ENCODE results near the gene SLC25A34. TPM values are rescaled to one million over a fixed set of nuclear protein-coding genes. Genes with fewer than 3 reads are reported as not detected.

SLC25A34 gene
- total RNA-seq, 2 experiments from 2014 or later, result 1.6 TPM

DNA sequence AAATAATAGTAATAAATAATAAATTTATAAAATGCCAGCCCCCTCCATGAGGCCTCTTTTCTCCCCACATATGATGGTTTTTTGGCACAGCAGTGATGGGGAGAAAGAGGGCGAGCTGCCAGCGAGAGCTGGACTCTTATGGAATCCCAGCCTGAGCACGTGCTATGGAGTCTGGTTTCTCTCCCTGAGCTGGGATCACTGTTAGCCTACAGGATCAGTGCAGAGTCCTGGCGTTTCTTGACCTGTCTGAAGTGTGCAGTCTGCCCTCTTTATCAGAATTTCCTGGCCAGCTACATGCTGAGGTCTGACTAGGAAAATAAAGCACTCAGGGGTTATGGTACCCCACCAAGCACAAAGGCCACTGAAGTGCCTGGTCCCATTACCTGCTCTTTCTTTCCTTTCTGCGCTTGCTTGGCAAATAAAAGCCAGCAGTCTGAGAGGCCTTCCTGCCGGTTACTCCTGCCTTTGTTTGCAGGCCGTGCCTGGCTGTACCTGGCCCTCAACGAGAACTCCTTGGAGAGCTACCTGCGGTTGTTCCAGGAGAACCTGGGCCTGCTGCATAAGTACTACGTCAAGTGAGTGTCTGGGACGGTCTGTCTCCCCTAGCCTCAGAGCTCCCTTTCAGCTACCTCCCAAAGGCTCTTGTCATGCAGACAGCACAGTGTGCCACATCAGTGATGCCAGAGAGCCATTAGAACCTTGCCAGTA, 18.5 kb upstream of the SLC25A34 start:
- Mint-ChIP-seq H3K4me1 (ENCODE audit: low read depth) (peaks cover 2% of the 10 kb centered on the region), H3K27ac (no peak overlapping the region), H3K9me3 (ENCODE audit: insufficient read depth) (no peaks in the 10 kb centered on the region), H3K36me3 (ENCODE audit: low read depth) (peaks cover 18% of the 10 kb centered on the region), H3K27me3 (ENCODE audit: low read depth) (no peaks in the 10 kb centered on the region), H3K4me3 (no peak overlapping the region)
- POLR2A ChIA-PET, result no interaction called here
- ATAC-seq (no peak), DNase-seq (no peak)
- CTCF ChIA-PET, result interaction anchor here (1.4 kb wide), 1 partner anchor 394 kb away, joined by 3 read pairs; no protein-coding TSS in a partner anchor

DNA sequence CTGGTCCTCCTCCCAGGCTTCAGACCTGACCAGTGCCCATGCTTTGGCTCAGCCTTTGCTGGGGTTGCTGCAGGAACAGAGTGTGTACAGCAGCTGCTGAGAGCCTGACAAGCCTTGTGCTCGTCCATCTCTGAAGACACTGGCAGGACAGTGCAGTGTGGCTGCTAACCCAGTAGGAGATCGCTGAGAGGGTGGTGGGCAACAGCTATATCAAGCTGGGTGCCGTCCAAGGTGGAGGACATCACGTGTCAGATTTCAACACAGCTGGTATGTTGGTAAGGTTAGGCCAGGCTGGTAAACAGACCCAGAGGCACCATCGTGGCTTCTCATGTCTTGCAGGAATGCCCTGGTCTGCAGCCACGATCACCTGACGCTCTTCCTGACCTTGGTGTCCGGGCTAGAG, 17.9 kb upstream of the SLC25A34 start:
- Mint-ChIP-seq H3K27me3 (ENCODE audit: low read depth) (no peaks in the 10 kb centered on the region), H3K36me3 (ENCODE audit: low read depth) (peaks cover 21% of the 10 kb centered on the region), H3K27ac (no peak overlapping the region), H3K9me3 (ENCODE audit: insufficient read depth) (no peaks in the 10 kb centered on the region), H3K4me1 (ENCODE audit: low read depth) (peaks cover 2% of the 10 kb centered on the region), H3K4me3 (no peak overlapping the region)
- ChIA-PET CTCF (no interaction called here), POLR2A (interaction anchor here (1.1 kb wide), 1 partner anchor 16 kb away, joined by 3 read pairs; no protein-coding TSS in a partner anchor)
- ATAC-seq (no peak), DNase-seq (no peak)

DNA sequence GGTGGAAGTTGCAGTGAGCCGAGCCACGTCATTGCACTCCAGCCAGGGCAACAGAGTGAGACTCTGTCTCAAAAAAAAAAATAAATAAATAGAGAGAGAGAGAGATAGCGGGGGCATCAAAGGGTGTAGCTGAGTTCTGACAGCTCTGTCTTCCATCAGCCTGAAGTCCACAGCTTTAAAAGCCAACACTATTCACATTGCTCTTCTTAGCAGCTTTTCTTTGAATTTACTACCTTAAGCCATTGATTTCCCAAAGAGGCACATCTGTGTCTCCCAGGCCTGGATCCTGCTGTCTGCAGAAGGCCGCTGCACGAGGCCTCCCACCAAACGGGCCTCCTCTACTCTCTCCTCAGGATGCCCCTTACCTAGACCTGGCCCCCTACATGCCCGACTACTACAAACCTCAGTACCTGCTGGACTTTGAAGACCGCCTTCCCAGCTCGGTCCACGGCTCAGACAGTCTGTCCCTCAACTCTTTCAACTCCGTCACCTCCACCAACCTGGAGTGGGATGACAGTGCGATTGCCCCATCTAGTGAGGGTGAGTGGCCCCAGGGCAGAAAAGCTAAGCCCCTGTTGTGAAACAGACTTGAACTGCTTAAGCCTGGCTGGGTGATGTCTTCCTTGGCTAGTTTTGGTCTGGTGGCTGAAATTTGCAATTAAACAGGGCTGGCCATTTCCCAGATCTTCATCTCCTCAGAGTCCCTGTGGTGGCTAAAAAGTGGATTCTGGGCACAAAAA, 16.5 kb upstream of the SLC25A34 start:
- no peak overlapping the region for H3K27ac Mint-ChIP-seq
- CTCF ChIA-PET, result interaction anchor here (0.9 to 1.3 kb wide), 2 partner anchors 124 to 126 kb away, joined by 3 read pairs; no protein-coding TSS in a partner anchor
- peaks cover 21% of the 10 kb centered on the region for H3K36me3 Mint-ChIP-seq (ENCODE audit: low read depth)
- no peaks in the 10 kb centered on the region for H3K4me1 Mint-ChIP-seq (ENCODE audit: low read depth)
- no peak overlapping the region for H3K4me3 Mint-ChIP-seq
- POLR2A ChIA-PET, result interaction anchor here (1.1 kb wide), 1 partner anchor 17 kb away, joined by 3 read pairs; no protein-coding TSS in a partner anchor
- DNase-seq (no peak), ATAC-seq (no peak)
- H3K27me3 Mint-ChIP-seq (ENCODE audit: low read depth), result no peaks in the 10 kb centered on the region
- H3K9me3 Mint-ChIP-seq (ENCODE audit: insufficient read depth), result no peaks in the 10 kb centered on the region

DNA sequence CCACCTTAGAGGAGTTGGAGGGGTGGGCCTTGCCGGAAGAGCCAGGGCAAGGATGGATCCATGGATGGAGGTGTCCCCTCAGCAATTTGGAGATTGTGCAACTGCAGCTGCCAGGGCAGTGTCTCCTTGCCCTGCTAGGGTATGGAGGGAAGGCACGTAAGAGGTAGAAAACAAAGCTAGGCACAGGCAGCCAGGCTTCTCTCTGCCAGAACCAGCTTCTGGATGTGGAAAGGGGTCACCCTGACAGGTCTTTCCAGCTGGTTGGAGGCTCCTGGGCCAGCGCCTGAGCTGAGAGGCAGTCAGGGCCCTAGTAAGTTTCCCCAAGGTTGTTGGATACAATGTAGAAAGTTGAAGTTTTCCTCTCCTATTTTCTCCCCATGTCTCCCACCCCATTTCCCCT, 15.2 kb upstream of the SLC25A34 start:
- no peaks in the 10 kb centered on the region for H3K4me1 Mint-ChIP-seq (ENCODE audit: low read depth)
- no peaks in the 10 kb centered on the region for H3K27me3 Mint-ChIP-seq (ENCODE audit: low read depth)
- peaks cover 20% of the 10 kb centered on the region for H3K36me3 Mint-ChIP-seq (ENCODE audit: low read depth)
- no peak for DNase-seq
- H3K27ac Mint-ChIP-seq, result no peak overlapping the region
- CTCF ChIA-PET, result interaction anchor here (1.3 kb wide), 1 partner anchor 125 kb away, joined by 3 read pairs; no protein-coding TSS in a partner anchor
- POLR2A ChIA-PET, result no interaction called here
- no peak overlapping the region for H3K4me3 Mint-ChIP-seq
- no peaks in the 10 kb centered on the region for H3K9me3 Mint-ChIP-seq (ENCODE audit: insufficient read depth)
- no peak for ATAC-seq

DNA sequence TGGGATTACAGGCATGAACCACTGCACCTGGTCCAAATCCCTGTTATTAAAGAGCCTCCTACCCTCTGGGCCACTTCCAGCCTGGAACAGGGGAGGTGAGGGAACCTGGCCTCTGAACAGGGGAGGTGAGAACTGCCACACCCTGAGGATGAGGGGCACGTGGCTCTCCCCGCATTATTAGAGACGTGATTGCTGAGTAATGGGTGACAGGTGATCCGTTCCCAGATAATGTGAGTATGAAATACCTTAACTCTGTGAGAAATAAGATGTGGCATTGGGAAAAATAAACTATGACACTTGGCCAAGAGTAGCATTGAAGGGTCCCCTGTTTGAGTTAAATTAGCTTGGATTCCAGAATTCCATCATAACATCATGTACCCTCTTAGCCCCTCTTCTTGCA, 13.6 kb upstream of the SLC25A34 start:
- H3K27me3 Mint-ChIP-seq (ENCODE audit: low read depth), result no peaks in the 10 kb centered on the region
- CTCF ChIA-PET, result no interaction called here
- no peaks in the 10 kb centered on the region for H3K9me3 Mint-ChIP-seq (ENCODE audit: insufficient read depth)
- H3K27ac Mint-ChIP-seq, result no peak overlapping the region
- H3K36me3 Mint-ChIP-seq (ENCODE audit: low read depth), result peaks cover 18% of the 10 kb centered on the region
- DNase-seq, result no peak
- no peak for ATAC-seq
- H3K4me1 Mint-ChIP-seq (ENCODE audit: low read depth), result no peaks in the 10 kb centered on the region
- POLR2A ChIA-PET, result interaction anchor here (0.6 kb wide), 1 partner anchor 312 kb away, joined by 5 read pairs; no protein-coding TSS in a partner anchor
- H3K4me3 Mint-ChIP-seq, result no peak overlapping the region

DNA sequence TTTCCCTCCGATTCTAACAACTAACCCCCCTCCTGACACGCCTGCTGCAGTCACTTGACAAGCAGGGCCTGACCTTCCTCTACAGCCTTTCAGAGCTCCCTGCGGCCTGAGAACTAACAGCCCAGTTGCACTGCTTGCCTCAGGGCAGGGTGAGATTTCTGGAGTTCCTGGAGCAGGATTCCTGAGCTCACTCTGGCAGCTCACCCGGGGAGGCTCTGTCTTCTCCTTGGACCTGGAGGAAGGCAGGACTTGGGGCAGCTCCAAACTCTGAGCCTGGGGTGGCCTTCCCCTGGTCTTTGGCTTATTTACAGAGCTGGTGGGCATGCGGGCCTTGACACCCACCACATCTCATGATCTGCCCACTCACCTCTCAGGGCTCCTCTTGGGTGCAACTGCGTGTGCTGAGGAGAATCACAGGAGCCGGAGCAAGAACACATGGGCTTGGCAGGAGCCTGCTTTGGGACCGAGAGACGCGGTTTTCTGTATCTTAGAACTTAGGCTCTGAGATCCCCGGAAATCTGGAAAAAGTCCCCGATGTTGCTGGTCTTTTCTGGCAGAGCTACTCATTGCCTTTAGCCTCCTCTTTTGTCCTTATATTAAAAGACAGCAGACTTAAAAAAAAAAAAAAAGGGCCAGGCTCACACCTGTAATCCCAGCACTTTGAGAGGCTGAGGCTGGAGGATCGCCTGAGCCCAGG, 13.1 kb upstream of the SLC25A34 start:
- Mint-ChIP-seq H3K4me3 (no peak overlapping the region), H3K36me3 (ENCODE audit: low read depth) (peaks cover 21% of the 10 kb centered on the region)

DNA sequence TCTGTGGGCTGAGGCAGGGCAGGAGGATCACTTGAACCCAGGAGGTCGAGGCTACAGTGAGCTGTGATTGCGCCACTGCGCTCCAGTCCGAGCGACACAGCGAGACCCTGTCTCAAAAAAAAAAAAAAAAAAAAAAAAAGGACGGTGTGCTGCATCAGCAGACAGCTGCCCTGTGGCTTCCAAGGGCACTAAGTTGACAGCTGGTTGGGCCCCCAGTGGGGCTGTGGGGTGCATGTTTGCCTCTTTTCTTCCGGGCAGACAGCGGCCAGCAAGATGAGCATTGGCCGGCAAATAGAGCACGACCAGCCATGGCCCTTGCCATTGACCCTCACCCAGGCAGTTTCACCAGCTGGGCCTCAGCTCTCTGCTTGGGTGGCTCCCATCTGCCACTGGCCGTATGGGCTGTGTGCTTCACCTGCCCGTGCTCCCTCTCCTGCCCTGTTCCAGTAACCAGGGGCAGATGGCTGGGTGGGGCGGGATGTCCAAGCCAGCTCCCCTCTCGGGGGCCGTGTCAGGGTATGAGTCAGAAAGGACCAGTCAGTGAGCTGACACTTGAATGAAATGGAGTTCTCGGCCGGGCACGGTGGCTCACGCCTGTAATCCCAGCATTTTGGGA, 12.3 kb upstream of the SLC25A34 start:
- no peak overlapping the region for H3K27ac Mint-ChIP-seq
- peaks cover 15% of the 10 kb centered on the region for H3K36me3 Mint-ChIP-seq (ENCODE audit: low read depth)
- CTCF ChIA-PET, result no interaction called here
- no peak for ATAC-seq
- no peak overlapping the region for H3K4me3 Mint-ChIP-seq
- H3K9me3 Mint-ChIP-seq (ENCODE audit: insufficient read depth), result no peaks in the 10 kb centered on the region
- POLR2A ChIA-PET, result no interaction called here
- no peaks in the 10 kb centered on the region for H3K4me1 Mint-ChIP-seq (ENCODE audit: low read depth)
- H3K27me3 Mint-ChIP-seq (ENCODE audit: low read depth), result no peaks in the 10 kb centered on the region
- no peak for DNase-seq

More for the DNA sequence above, 13.1 kb upstream of the SLC25A34 start:
- DNase-seq (no peak), ATAC-seq (no peak)
- Mint-ChIP-seq H3K27me3 (ENCODE audit: low read depth) (no peaks in the 10 kb centered on the region), H3K27ac (no peak overlapping the region), H3K9me3 (ENCODE audit: insufficient read depth) (no peaks in the 10 kb centered on the region), H3K4me1 (ENCODE audit: low read depth) (no peaks in the 10 kb centered on the region)
- POLR2A ChIA-PET, result interaction anchor here (0.6 kb wide), 1 partner anchor 313 kb away, joined by 5 read pairs; no protein-coding TSS in a partner anchor
- CTCF ChIA-PET, result no interaction called here

DNA sequence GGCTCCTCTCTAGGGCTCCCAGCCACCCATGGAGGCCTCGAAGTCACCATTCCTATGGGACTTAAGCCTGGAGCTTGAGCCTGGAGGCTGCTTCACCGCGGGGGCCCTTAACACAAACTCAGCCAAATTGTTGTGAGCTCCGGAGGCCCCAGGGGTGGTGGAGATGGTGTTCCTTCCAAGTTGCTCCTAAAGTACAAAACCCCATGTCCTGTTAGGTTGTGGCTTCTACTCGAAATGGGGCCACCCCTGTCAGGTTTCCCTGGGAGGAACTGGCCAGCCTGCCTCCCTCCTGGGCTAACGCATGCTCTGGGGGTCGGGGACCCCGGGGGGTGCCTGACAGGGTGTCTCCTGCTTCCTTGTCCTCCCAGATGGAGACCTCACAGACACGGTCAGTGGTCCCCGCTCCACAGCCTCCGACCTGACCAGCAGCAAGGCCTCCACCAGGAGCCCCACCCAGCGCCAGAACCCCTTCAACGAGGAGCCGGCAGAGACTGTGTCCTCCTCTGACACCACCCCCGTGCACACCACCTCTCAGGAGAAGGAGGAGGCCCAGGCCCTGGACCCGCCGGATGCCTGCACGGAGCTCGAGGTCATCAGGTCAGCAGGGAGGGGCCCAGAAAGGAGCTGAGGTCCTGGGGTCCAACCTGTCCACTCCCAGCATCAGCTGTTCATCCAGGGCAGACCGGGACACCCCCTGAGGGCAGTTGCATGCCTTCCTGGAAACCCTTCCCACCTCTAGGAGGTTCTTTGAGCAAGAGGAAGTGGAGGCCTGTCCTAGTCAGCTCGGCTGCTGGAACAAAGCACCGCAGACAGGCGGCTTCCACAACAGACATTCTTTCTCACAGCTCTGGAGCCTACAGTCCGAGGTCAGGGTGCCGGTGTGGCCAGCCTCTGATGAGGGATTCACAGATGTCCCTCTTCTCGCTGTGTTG, 10.8 kb upstream of the SLC25A34 start:
- Mint-ChIP-seq H3K4me3 (no peak overlapping the region), H3K9me3 (ENCODE audit: insufficient read depth) (no peaks in the 10 kb centered on the region), H3K36me3 (ENCODE audit: low read depth) (peaks cover 17% of the 10 kb centered on the region), H3K27me3 (ENCODE audit: low read depth) (no peaks in the 10 kb centered on the region), H3K27ac (no peak overlapping the region), H3K4me1 (ENCODE audit: low read depth) (no peaks in the 10 kb centered on the region)
- ATAC-seq, result no peak
- DNase-seq, result no peak
- POLR2A ChIA-PET, result no interaction called here
- CTCF ChIA-PET, result no interaction called here

DNA sequence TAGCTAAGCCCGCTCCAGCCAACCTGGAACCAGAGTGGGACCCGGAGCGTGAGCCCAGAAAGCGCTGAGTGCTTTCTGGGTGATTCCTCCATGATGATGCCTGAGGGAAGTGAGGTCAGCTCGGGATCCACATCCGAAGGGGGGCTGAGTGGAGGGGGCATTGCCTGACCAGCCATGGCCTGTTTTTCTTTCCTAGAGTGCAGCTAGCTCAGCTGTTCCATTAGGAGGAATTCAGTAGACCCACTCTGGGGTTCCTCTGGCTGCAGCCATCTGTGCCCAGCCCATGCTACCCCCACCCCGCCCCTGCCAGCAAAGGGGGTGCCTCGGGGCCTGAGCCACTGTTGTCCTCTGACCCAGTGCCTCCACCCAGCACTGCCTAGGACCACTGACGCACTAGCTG, 9.6 kb upstream of the SLC25A34 start:
- Mint-ChIP-seq H3K36me3 (ENCODE audit: low read depth) (peaks cover 17% of the 10 kb centered on the region), H3K27ac (no peak overlapping the region), H3K4me3 (no peak overlapping the region), H3K4me1 (ENCODE audit: low read depth) (no peaks in the 10 kb centered on the region), H3K9me3 (ENCODE audit: insufficient read depth) (no peaks in the 10 kb centered on the region), H3K27me3 (ENCODE audit: low read depth) (no peaks in the 10 kb centered on the region)
- ATAC-seq, result no peak
- POLR2A ChIA-PET, result no interaction called here
- DNase-seq, result no peak
- CTCF ChIA-PET, result no interaction called here

DNA sequence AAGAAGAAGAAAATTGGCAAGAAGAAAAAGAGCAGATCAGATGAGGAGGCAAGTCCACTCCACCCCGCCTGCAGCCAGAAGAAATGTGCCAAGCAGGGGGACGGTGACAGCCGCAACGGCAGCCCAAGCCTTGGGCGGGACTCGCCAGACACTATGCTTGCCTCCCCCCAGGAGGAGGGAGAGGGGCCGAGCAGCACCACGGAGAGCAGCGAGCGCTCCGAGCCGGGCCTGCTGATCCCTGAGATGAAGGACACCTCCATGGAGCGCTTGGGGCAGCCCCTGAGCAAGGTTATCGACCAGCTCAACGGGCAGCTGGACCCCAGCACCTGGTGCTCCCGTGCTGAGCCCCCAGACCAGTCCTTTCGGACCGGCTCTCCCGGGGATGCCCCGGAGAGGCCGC, 9.0 kb upstream of the SLC25A34 start:
- H3K27ac Mint-ChIP-seq, result no peak overlapping the region
- ATAC-seq, result no peak
- POLR2A ChIA-PET, result no interaction called here
- H3K36me3 Mint-ChIP-seq (ENCODE audit: low read depth), result peaks cover 18% of the 10 kb centered on the region
- H3K27me3 Mint-ChIP-seq (ENCODE audit: low read depth), result no peaks in the 10 kb centered on the region
- no peak for DNase-seq
- CTCF ChIA-PET, result no interaction called here
- H3K9me3 Mint-ChIP-seq (ENCODE audit: insufficient read depth), result no peaks in the 10 kb centered on the region
- no peak overlapping the region for H3K4me3 Mint-ChIP-seq
- no peaks in the 10 kb centered on the region for H3K4me1 Mint-ChIP-seq (ENCODE audit: low read depth)

DNA sequence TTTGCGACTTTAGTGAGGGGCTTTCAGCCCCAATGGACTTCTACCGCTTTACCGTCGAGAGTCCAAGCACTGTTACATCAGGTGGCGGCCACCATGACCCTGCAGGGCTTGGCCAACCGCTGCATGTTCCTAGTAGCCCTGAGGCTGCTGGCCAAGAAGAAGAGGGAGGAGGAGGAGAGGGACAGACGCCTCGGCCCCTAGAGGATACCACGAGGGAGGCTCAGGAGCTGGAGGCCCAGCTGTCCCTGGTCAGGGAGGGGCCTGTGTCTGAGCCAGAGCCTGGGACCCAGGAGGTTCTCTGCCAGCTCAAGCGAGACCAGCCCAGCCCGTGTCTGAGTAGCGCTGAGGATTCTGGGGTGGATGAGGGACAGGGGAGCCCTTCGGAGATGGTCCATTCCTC, 8.6 kb upstream of the SLC25A34 start:
- Mint-ChIP-seq H3K27me3 (ENCODE audit: low read depth) (no peaks in the 10 kb centered on the region), H3K27ac (no peak overlapping the region), H3K36me3 (ENCODE audit: low read depth) (peaks cover 17% of the 10 kb centered on the region), H3K9me3 (ENCODE audit: insufficient read depth) (no peaks in the 10 kb centered on the region), H3K4me1 (ENCODE audit: low read depth) (no peaks in the 10 kb centered on the region), H3K4me3 (no peak overlapping the region)
- CTCF ChIA-PET, result no interaction called here
- POLR2A ChIA-PET, result no interaction called here
- DNase-seq (no peak), ATAC-seq (no peak)

Data from activated CD8-positive, alpha-beta T cell treated with anti-CD3 and anti-CD28 coated beads, Interleukin-2, amount 10 ng/mL, durations not matched to agents 7 days and 5 days (primary cell).